KMS-11 (cell line): Measurements from ENCODE around the gene STAMBPL1.

Experiments used
- H2AFZ ChIP-seq: fragments of 200-600 bp; sonication (generic); 2 replicates; pipeline ENCODE4 v1.6.1; 2016; ENCODE audit warnings: antibody characterized with exemption, mixed run types, low read depth
- H3K27ac ChIP-seq: fragments of 200-600 bp; sonication (generic); 2 replicates; pipeline ENCODE4 v1.6.1; 2016; ENCODE audit warnings: mild to moderate bottlenecking, mixed run types
- H3K27me3 ChIP-seq: fragments of 200-600 bp; sonication (generic); 2 replicates; pipeline ENCODE4 v1.6.1; 2017; ENCODE audit warnings: mild to moderate bottlenecking, low read depth, mixed run types, moderate library complexity; ENCODE audit not compliant: insufficient read depth
- H3K36me3 ChIP-seq: fragments of 200-600 bp; sonication (generic); 2 replicates; pipeline ENCODE4 v1.6.1; 2017; ENCODE audit warnings: mild to moderate bottlenecking, mixed run types; ENCODE audit not compliant: insufficient read depth
- H3K4me1 ChIP-seq: fragments of 200-600 bp; sonication (generic); 2 replicates; pipeline ENCODE4 v1.6.1; 2016; ENCODE audit warnings: mild to moderate bottlenecking, low read depth, mixed run types; ENCODE audit not compliant: poor library complexity, severe bottlenecking
- H3K4me2 ChIP-seq: fragments of 200-600 bp; sonication (generic); 2 replicates; pipeline ENCODE4 v1.7.0; 2016; ENCODE audit warnings: mild to moderate bottlenecking, mixed run types
- H3K4me3 ChIP-seq: fragments of 200-600 bp; sonication (generic); IDR thresholded peaks from 2 replicates; pipeline ENCODE4 v1.6.1; 2017; ENCODE audit warnings: low read depth, low read length, mixed read lengths; ENCODE audit not compliant: insufficient read depth
- H3K79me2 ChIP-seq: fragments of 200-600 bp; sonication (generic); 2 replicates; pipeline ENCODE4 v1.6.1; 2016; ENCODE audit warnings: low read depth, mixed run types; ENCODE audit not compliant: insufficient read depth
- H3K9ac ChIP-seq: fragments of 200-600 bp; sonication (generic); 2 replicates; pipeline ENCODE4 v1.6.1; 2016; ENCODE audit warnings: mild to moderate bottlenecking, mixed run types
- H4K20me1 ChIP-seq: fragments of 200-600 bp; sonication (generic); 2 replicates; pipeline ENCODE4 v1.6.1; 2016; ENCODE audit warnings: mild to moderate bottlenecking, mixed run types; ENCODE audit not compliant: insufficient read depth
- CTCF ChIP-seq: fragments of 200-600 bp; sonication (generic); conservative IDR thresholded peaks from 2 replicates; pipeline ENCODE4 v1.6.1; 2017; ENCODE audit warnings: low read depth, mild to moderate bottlenecking, antibody characterized with exemption, low read length, moderate library complexity, mixed read lengths

Gene STAMBPL1

DNA sequence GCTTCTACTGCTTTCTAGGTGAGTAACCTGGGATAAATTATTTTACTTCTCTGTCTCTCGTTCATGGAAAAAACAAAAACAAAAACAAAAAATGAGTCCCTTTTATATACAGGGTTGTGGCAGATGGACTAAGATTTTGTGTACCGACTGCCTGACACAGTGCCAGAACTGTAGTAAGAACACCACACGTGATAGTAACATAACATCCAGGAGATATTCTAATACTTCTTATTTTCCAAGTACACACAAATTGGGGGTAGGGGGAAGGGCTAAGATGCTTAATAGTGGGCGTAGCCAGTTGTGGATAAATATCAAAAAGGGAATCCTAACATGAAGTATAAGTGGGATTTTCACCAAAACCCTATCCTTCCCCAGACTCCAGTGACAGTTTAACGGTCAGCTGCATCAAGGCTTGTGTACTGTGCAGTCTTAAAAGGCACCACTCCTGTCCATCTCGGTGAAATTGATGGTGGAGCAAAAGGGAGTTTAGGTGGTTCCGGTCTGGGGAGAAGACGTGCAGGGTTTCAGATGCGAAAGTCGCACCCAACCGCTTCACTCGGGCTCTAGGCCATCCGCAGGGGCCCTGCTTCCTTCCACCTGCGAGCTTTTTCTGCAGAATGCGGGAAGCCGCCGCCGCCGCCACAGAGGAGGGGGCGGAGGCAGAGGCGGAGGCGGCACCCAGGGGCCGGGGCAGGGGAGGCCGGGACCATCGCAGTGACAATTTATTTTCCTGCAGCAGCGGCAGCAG, at the start of gene STAMBPL1:
TSS of gene STAMBPL1 (plus strand) at position 712 of the 748 bp plus-strand sequence. CDS start 21,464 bp downstream, outside the sequence.
- Histone ChIP-seq H3K4me1 (peaks cover 31% of the 10 kb centered on the region), H3K27me3 (no peaks in the 10 kb centered on the region), H4K20me1 (no peaks in the 10 kb centered on the region), H3K9ac (peak within 1 kb of the TSS; percentile 82), H3K27ac (peak within 1 kb of the TSS; percentile 88), H3K4me2 (peak within 1 kb of the TSS; percentile 86), H3K79me2 (peaks cover 19% of the 10 kb centered on the region), H2AFZ (peak within 1 kb of the TSS; percentile 86), H3K4me3 (no peak within 1 kb of the TSS), H3K36me3 (no peaks in the 10 kb centered on the region)
- TF ChIP-seq CTCF = no peak

- Histone ChIP-seq H4K20me1 (no peaks in the 10 kb centered on the region), H3K4me1 (peaks cover 6% of the 10 kb centered on the region), H3K4me2 (no peak overlapping the region), H2AFZ (no peak overlapping the region), H3K27me3 (no peaks in the 10 kb centered on the region), H3K79me2 (no peaks in the 10 kb centered on the region), H3K36me3 (no peaks in the 10 kb centered on the region), H3K27ac (no peak overlapping the region), H3K4me3 (no peak overlapping the region), H3K9ac (no peak overlapping the region)
- no peak for TF ChIP-seq CTCF
Observed at GRCh38 chr10:88830643-88831268, 49.3 kb upstream of the STAMBPL1 start.

DNA sequence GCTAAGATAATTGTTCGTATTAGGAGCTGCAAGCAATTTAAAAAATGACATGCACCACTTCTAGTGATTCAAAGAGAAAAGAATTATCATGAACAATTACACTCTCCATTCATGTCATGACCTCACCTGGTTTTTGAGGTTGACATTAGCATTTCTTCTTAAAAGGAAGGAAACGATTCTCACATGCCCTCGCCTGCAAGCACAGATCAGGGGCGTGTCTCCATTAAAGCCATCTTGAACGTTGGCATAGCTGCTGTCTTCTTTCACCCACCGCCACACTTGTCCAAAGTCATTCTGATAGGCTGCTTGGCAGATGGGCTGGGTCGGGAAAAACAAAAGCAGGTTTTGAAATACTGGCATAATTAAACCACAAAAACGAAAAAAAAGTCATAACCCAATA, 48.3 kb upstream of the STAMBPL1 start:
- Histone ChIP-seq H3K4me3 (no peak overlapping the region), H3K27ac (no peak overlapping the region), H2AFZ (no peak overlapping the region), H3K4me1 (peaks cover 7% of the 10 kb centered on the region), H3K36me3 (no peaks in the 10 kb centered on the region), H3K9ac (no peak overlapping the region), H3K27me3 (no peaks in the 10 kb centered on the region), H3K79me2 (no peaks in the 10 kb centered on the region), H4K20me1 (no peaks in the 10 kb centered on the region), H3K4me2 (no peak overlapping the region)
- no peak for TF ChIP-seq CTCF

GRCh38 chr10:88832376-88832775, 47.7 kb upstream of the STAMBPL1 start:
- Histone ChIP-seq H3K36me3 (no peaks in the 10 kb centered on the region), H3K4me1 (peaks cover 7% of the 10 kb centered on the region), H3K4me2 (no peak overlapping the region), H4K20me1 (no peaks in the 10 kb centered on the region), H3K9ac (no peak overlapping the region), H3K27me3 (no peaks in the 10 kb centered on the region), H2AFZ (no peak overlapping the region), H3K27ac (no peak overlapping the region), H3K4me3 (no peak overlapping the region), H3K79me2 (no peaks in the 10 kb centered on the region)
- TF ChIP-seq CTCF = no peak
